Panc1 (cell line): ENCODE results near the gene DPYSL5. TPM values are rescaled to one million over a fixed set of nuclear protein-coding genes. Genes with fewer than 3 reads are reported as not detected.

Experiments
- ATAC-seq: fragments of 200-7000 bp; cut with Tn5 transposase; 2 replicates; pipeline ENCODE4 v1.9.1; 2020; ENCODE audit warnings: mild to moderate bottlenecking, moderate library complexity
- BruUV-seq: library from RNA; stranded (reverse); fragments of 400-500 nt; replicated peaks from 2 replicates; lab custom pipeline; 2021; lab: Mats Ljungman, UMichigan
- CTCF ChIA-PET: fragments of 300-600 bp; sonication (Branson Sonifier 250); formaldehyde crosslinking; loops from one replicate; lab custom pipeline; 2022; ENCODE audit warnings: antibody characterized with exemption; lab: Charles Lee
- POLR2A ChIA-PET: fragments of 300-600 bp; sonication (Branson Sonifier 250); formaldehyde crosslinking; loops from one replicate; lab custom pipeline; 2022; ENCODE audit warnings: antibody characterized with exemption; lab: Charles Lee
- DNase-seq: peaks from one replicate; pipeline ENCODE4 v3.0.0-alpha.2; 2010; ENCODE audit warnings: low read depth, low spot score
- H3K27ac ChIP-seq: 2 replicates; pipeline ENCODE4 v1.5.1; 2011; ENCODE audit warnings: mild to moderate bottlenecking, low read length, inconsistent platforms
- H3K27me3 ChIP-seq: fragments of 200-500 bp; sonication (Bioruptor generic); 2 replicates; pipeline ENCODE4 v1.6.0; 2014; ENCODE audit warnings: low read length, inconsistent platforms; ENCODE audit not compliant: control insufficient read depth, insufficient read depth
- H3K36me3 ChIP-seq: fragments of 200-500 bp; sonication (Bioruptor generic); 2 replicates; pipeline ENCODE4 v1.5.1; 2014; ENCODE audit warnings: inconsistent platforms, mild to moderate bottlenecking, low read length, moderate library complexity; ENCODE audit not compliant: control insufficient read depth, insufficient read depth
- H3K4me1 ChIP-seq: 2 replicates; pipeline ENCODE4 v1.5.1; 2011; ENCODE audit warnings: inconsistent platforms, mild to moderate bottlenecking, low read length, moderate library complexity; ENCODE audit not compliant: control insufficient read depth, insufficient read depth
- H3K4me3 ChIP-seq, 2 experiments: 2 replicates each; pipeline ENCODE4 v1.5.1; 2011 to 2012; ENCODE audit warnings: low read depth in 2 of 2, low read length in 2 of 2, mild to moderate bottlenecking in 2 of 2, inconsistent platforms in 1 of 2, moderate library complexity in 1 of 2
- H3K9me3 ChIP-seq: fragments of 200-500 bp; sonication (Bioruptor generic); 2 replicates; pipeline ENCODE4 v1.5.1; 2014; ENCODE audit warnings: low read depth, mild to moderate bottlenecking, inconsistent platforms, low read length, moderate library complexity; ENCODE audit not compliant: control insufficient read depth, insufficient read depth
- CTCF ChIP-seq: fragments of 450-650 bp; IDR thresholded peaks from 2 replicates; pipeline ENCODE4 v1.5.1; 2017; ENCODE audit warnings: mild to moderate bottlenecking
- POLR2AphosphoS5 ChIP-seq: IDR thresholded peaks from 2 replicates; pipeline ENCODE4 v1.6.1; 2012; ENCODE audit warnings: mild to moderate bottlenecking, low read depth, low read length, moderate library complexity
- SIN3A ChIP-seq: IDR thresholded peaks from 2 replicates; pipeline ENCODE4 v1.6.1; 2012; ENCODE audit warnings: low read depth, mild to moderate bottlenecking, low read length, moderate library complexity, borderline replicate concordance; ENCODE audit not compliant: insufficient read depth
- TCF7L2 ChIP-seq: IDR thresholded peaks from 2 replicates; pipeline ENCODE4 v1.6.1; 2011; ENCODE audit warnings: mild to moderate bottlenecking, low read depth, low read length, inconsistent platforms
- in situ Hi-C: cut with HindIII; loops from 2 replicates; pipeline ENCODE4 v1.10.0; 2016; ENCODE audit warnings: low sequenced_read_pairs, low pct_unique_long_range_greater_than_20kb
- intact Hi-C: fragments of 100-400 bp; cut with micrococcal nuclease; formaldehyde crosslinking; loops from one replicate; pipeline ENCODE4 v1.10.0; 2022; ENCODE audit not compliant: unreplicated experiment
- total RNA-seq: library from RNA; stranded (reverse); gene quantifications from one replicate; pipeline ENCODE4 v1.2.1, GENCODE V29; 2021; ENCODE audit not compliant: unreplicated experiment
- TF ChIP-seq, protein P1 (sequence below), 2 experiments: IDR thresholded peaks; 2 replicates each; pipeline ENCODE4 v1.6.1; 2011 to 2012; ENCODE audit warnings: low read depth in 2 of 2, control low read depth in 1 of 2, low read length in 1 of 2, mild to moderate bottlenecking in 1 of 2, moderate library complexity in 1 of 2; ENCODE audit not compliant: insufficient read depth in 1 of 2

DPYSL5 gene
- total RNA-seq, 1 experiment from 2014 or later = 0.31 TPM

GRCh38 chr2:26975102-26975501, 127.2 kb downstream of the DPYSL5 start:
- POLR2A ChIA-PET = no interaction called here
- intact Hi-C loops (no loop called here), in situ Hi-C loops (no loop called here)
- Histone ChIP-seq H3K36me3 (no peaks in the 10 kb centered on the region), H3K4me1 (peaks cover 12% of the 10 kb centered on the region), H3K27ac (no peak overlapping the region), H3K27me3 (no peaks in the 10 kb centered on the region), H3K9me3 (no peaks in the 10 kb centered on the region), H3K4me3 (no peak overlapping the region)
- BruUV-seq = no TSS peak
- DNase-seq = no peak
- TF ChIP-seq, protein P1, sequence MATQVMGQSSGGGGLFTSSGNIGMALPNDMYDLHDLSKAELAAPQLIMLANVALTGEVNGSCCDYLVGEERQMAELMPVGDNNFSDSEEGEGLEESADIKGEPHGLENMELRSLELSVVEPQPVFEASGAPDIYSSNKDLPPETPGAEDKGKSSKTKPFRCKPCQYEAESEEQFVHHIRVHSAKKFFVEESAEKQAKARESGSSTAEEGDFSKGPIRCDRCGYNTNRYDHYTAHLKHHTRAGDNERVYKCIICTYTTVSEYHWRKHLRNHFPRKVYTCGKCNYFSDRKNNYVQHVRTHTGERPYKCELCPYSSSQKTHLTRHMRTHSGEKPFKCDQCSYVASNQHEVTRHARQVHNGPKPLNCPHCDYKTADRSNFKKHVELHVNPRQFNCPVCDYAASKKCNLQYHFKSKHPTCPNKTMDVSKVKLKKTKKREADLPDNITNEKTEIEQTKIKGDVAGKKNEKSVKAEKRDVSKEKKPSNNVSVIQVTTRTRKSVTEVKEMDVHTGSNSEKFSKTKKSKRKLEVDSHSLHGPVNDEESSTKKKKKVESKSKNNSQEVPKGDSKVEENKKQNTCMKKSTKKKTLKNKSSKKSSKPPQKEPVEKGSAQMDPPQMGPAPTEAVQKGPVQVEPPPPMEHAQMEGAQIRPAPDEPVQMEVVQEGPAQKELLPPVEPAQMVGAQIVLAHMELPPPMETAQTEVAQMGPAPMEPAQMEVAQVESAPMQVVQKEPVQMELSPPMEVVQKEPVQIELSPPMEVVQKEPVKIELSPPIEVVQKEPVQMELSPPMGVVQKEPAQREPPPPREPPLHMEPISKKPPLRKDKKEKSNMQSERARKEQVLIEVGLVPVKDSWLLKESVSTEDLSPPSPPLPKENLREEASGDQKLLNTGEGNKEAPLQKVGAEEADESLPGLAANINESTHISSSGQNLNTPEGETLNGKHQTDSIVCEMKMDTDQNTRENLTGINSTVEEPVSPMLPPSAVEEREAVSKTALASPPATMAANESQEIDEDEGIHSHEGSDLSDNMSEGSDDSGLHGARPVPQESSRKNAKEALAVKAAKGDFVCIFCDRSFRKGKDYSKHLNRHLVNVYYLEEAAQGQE (IDR thresholded peaks at IDR 0.05; ENCODE audit: insufficient read depth in 1 of 2, low read depth in 2 of 2, low read length in 1 of 2) = no peak
- TF ChIP-seq CTCF = no peak
- TF ChIP-seq SIN3A = no peak
- TF ChIP-seq TCF7L2 = no peak
- no peak for TF ChIP-seq POLR2AphosphoS5
- no peak for ATAC-seq
- CTCF ChIA-PET = interaction anchor here (0.6 kb wide), 1 partner anchor 41 kb away, joined by 3 read pairs; no protein-coding TSS in a partner anchor

GRCh38 chr2:26975656-26976055, 127.7 kb downstream of the DPYSL5 start:
- BruUV-seq = no TSS peak
- H3K4me3 ChIP-seq = no peak overlapping the region
- in situ Hi-C loops (no loop called here), intact Hi-C loops (no loop called here)
- TF ChIP-seq, protein P1 (IDR thresholded peaks at IDR 0.05; ENCODE audit: insufficient read depth in 1 of 2, low read depth in 2 of 2, low read length in 1 of 2) = no peak
- TF ChIP-seq TCF7L2 (no peak), CTCF (no peak), SIN3A (no peak), POLR2AphosphoS5 (no peak)
- no peaks in the 10 kb centered on the region for H3K9me3 ChIP-seq
- CTCF ChIA-PET = interaction anchor here (0.6 kb wide), 1 partner anchor 41 kb away, joined by 3 read pairs; no protein-coding TSS in a partner anchor
- no peaks in the 10 kb centered on the region for H3K36me3 ChIP-seq
- DNase-seq (no peak), ATAC-seq (no peak)
- peaks cover 12% of the 10 kb centered on the region for H3K4me1 ChIP-seq
- POLR2A ChIA-PET = no interaction called here
- no peaks in the 10 kb centered on the region for H3K27me3 ChIP-seq
- H3K27ac ChIP-seq = no peak overlapping the region
